ENCODE results near the gene PRLR.

PRLR gene

GRCh38 chr5:35171991-35172390 is 58.3 kb downstream of the PRLR start:
- Histone ChIP-seq H3K4me3 (ENCODE audit: low read depth in 1 of 2, low read length in 2 of 2) (no peak overlapping the region), H3K27me3 (ENCODE audit: insufficient read depth, low read length, poor library complexity) (peaks cover 2% of the 10 kb centered on the region), H3K36me3 (ENCODE audit: insufficient read depth, low read length) (no peaks in the 10 kb centered on the region), H2AFZ (ENCODE audit: low read depth, low read length) (no peak overlapping the region), H3K4me1 (ENCODE audit: insufficient read depth, low read length) (no peaks in the 10 kb centered on the region), H3K79me2 (ENCODE audit: insufficient read depth, low read length) (no peaks in the 10 kb centered on the region), H3K9ac (ENCODE audit: low read depth, low read length) (no peak overlapping the region), H3K4me2 (ENCODE audit: insufficient read depth, low read length) (no peak overlapping the region), H3K27ac (ENCODE audit: low read length) (no peak overlapping the region), H4K20me1 (ENCODE audit: insufficient read depth, low read length) (no peaks in the 10 kb centered on the region), H3K9me3 (ENCODE audit: insufficient read depth, low read length, severe bottlenecking) (no peaks in the 10 kb centered on the region)
- DNase-seq (no peak), ATAC-seq (ENCODE audit: insufficient read depth, low read depth) (no peak)
- no peak for TF ChIP-seq CTCF (IDR thresholded peaks at IDR 0.05; ENCODE audit: borderline replicate concordance, extremely low read depth, low read length, poor library complexity, severe bottlenecking)
- no peak for TF ChIP-seq EZH2 (IDR thresholded peaks at IDR 0.05; ENCODE audit: borderline replicate concordance, low read depth, low read length, severe bottlenecking)

- no peaks in the 10 kb centered on the region for H3K36me3 ChIP-seq (ENCODE audit: insufficient read depth, low read length)
- H3K79me2 ChIP-seq (ENCODE audit: insufficient read depth, low read length) = no peaks in the 10 kb centered on the region
- no peak overlapping the region for H2AFZ ChIP-seq (ENCODE audit: low read depth, low read length)
- H3K27me3 ChIP-seq (ENCODE audit: insufficient read depth, low read length, poor library complexity) = peaks cover 2% of the 10 kb centered on the region
- TF ChIP-seq CTCF (IDR thresholded peaks at IDR 0.05; ENCODE audit: borderline replicate concordance, extremely low read depth, low read length, poor library complexity, severe bottlenecking) = no peak
- no peak for TF ChIP-seq EZH2 (IDR thresholded peaks at IDR 0.05; ENCODE audit: borderline replicate concordance, low read depth, low read length, severe bottlenecking)
- H3K9ac ChIP-seq (ENCODE audit: low read depth, low read length) = no peak overlapping the region
- no peak for ATAC-seq (ENCODE audit: insufficient read depth, low read depth)
- H3K27ac ChIP-seq (ENCODE audit: low read length) = no peak overlapping the region
- no peak overlapping the region for H3K4me3 ChIP-seq (ENCODE audit: low read depth in 1 of 2, low read length in 2 of 2)
- no peaks in the 10 kb centered on the region for H3K9me3 ChIP-seq (ENCODE audit: insufficient read depth, low read length, severe bottlenecking)
- H3K4me1 ChIP-seq (ENCODE audit: insufficient read depth, low read length) = no peaks in the 10 kb centered on the region
- H3K4me2 ChIP-seq (ENCODE audit: insufficient read depth, low read length) = no peak overlapping the region
- no peak for DNase-seq
- no peaks in the 10 kb centered on the region for H4K20me1 ChIP-seq (ENCODE audit: insufficient read depth, low read length)
These were observed 59.2 kb downstream of the PRLR start for GRCh38 chr5:35171078-35171477.

GRCh38 chr5:35166043-35166442 is 64.2 kb downstream of the PRLR start:
- Histone ChIP-seq H3K4me3 (ENCODE audit: low read depth in 1 of 2, low read length in 2 of 2) (no peak overlapping the region), H2AFZ (ENCODE audit: low read depth, low read length) (no peak overlapping the region), H3K4me1 (ENCODE audit: insufficient read depth, low read length) (no peaks in the 10 kb centered on the region), H3K36me3 (ENCODE audit: insufficient read depth, low read length) (no peaks in the 10 kb centered on the region), H3K27ac (ENCODE audit: low read length) (no peak overlapping the region), H3K27me3 (ENCODE audit: insufficient read depth, low read length, poor library complexity) (no peaks in the 10 kb centered on the region), H3K9me3 (ENCODE audit: insufficient read depth, low read length, severe bottlenecking) (no peaks in the 10 kb centered on the region), H3K9ac (ENCODE audit: low read depth, low read length) (no peak overlapping the region), H3K79me2 (ENCODE audit: insufficient read depth, low read length) (no peaks in the 10 kb centered on the region), H4K20me1 (ENCODE audit: insufficient read depth, low read length) (no peaks in the 10 kb centered on the region), H3K4me2 (ENCODE audit: insufficient read depth, low read length) (no peak overlapping the region)
- DNase-seq = no peak
- TF ChIP-seq CTCF (IDR thresholded peaks at IDR 0.05; ENCODE audit: borderline replicate concordance, extremely low read depth, low read length, poor library complexity, severe bottlenecking) (no peak), EZH2 (IDR thresholded peaks at IDR 0.05; ENCODE audit: borderline replicate concordance, low read depth, low read length, severe bottlenecking) (no peak)
- ATAC-seq (ENCODE audit: insufficient read depth, low read depth) = no peak
